ENCODE measurements around the gene METRN.
A peak's percentile ranks its signal among the peaks of the same experiment; 100 is the strongest.

Gene METRN

GRCh38 chr16:726438-727290 lies 11.7 kb downstream of the METRN start, which contains the start of the genes CCDC78 and HAGHL:
Gene CCDC78 (minus strand): TSS chr16:726443. CDS start chr16:726367, 76 bp downstream.
Gene HAGHL (plus strand): TSS chr16:727106. CDS start chr16:727510, 404 bp downstream.
- peaks cover 3 to 49% of the 10 kb centered on the region in 2 experiments for H3K36me3 ChIP-seq (ENCODE audit: control insufficient read depth in 1 of 2, insufficient read depth in 2 of 2, low read depth in 1 of 2, low read length in 2 of 2)
- H2AFZ ChIP-seq (ENCODE audit: low read depth, low read length) = peak within 1 kb of the TSS; percentile 51
- WGBS = 5% methylated on average over 50 of the region's 88 CpGs
- peak within 1 kb of the TSS; percentile 84 for H3K9ac ChIP-seq (ENCODE audit: low read length)
- H3K4ac ChIP-seq (ENCODE audit: low read depth in 1 of 2, low read length in 2 of 2) = peak within 1 kb of the TSS; percentile 70 to 95
- peak within 1 kb of the TSS; percentile 47 for H4K8ac ChIP-seq (ENCODE audit: low read length)
- peaks cover 2% of the 10 kb centered on the region for H3K79me1 ChIP-seq (replicated peaks; ENCODE audit: low read length, poor library complexity, severe bottlenecking)
- peak within 1 kb of the TSS; percentile 68 for H2BK120ac ChIP-seq (ENCODE audit: low read depth, low read length)
- H2AK5ac ChIP-seq (ENCODE audit: low read length, severe bottlenecking) = no peak within 1 kb of the TSS
- H4K91ac ChIP-seq (ENCODE audit: low read length) = peak within 1 kb of the TSS; percentile 67
- peak within 1 kb of the TSS in 1 of 2 experiments; percentile 90 for H2BK12ac ChIP-seq (ENCODE audit: low read length in 2 of 2)
- H3K23ac ChIP-seq (ENCODE audit: low read length in 2 of 2) = peak within 1 kb of the TSS in 1 of 2 experiments; percentile 63
- peak within 1 kb of the TSS; percentile 93 for H3K4me2 ChIP-seq (ENCODE audit: low read length, poor library complexity, severe bottlenecking)
- peak within 1 kb of the TSS in 1 of 2 experiments; percentile 92 for H3K14ac ChIP-seq (ENCODE audit: low read length in 2 of 2)
- no peak within 1 kb of the TSS for H2BK5ac ChIP-seq (ENCODE audit: low read depth, low read length, poor library complexity, severe bottlenecking)
- peaks cover 45% of the 10 kb centered on the region for H3K4me1 ChIP-seq (ENCODE audit: control insufficient read depth, insufficient read depth, low read depth, low read length)
- no peaks in the 10 kb centered on the region for H3K9me3 ChIP-seq (ENCODE audit: control insufficient read depth, low read length)
- peak; percentile 59 for DNase-seq
- peak within 1 kb of the TSS; percentile 57 for H2BK15ac ChIP-seq (ENCODE audit: low read depth, poor library complexity, severe bottlenecking)
- H3K4me3 ChIP-seq (ENCODE audit: insufficient read depth in 1 of 2, low read depth in 1 of 2, low read length in 2 of 2) = peak within 1 kb of the TSS; percentile 56 to 82
- no peak within 1 kb of the TSS for H3K27ac ChIP-seq (ENCODE audit: low read length, poor library complexity, severe bottlenecking)
- peaks cover 0 to 19% of the 10 kb centered on the region in 2 experiments for H3K27me3 ChIP-seq (ENCODE audit: control insufficient read depth in 1 of 2, insufficient read depth in 1 of 2, low read length in 2 of 2)
- H3K18ac ChIP-seq (ENCODE audit: low read depth in 1 of 2, low read length in 2 of 2) = peak within 1 kb of the TSS; percentile 71 to 98

DNA sequence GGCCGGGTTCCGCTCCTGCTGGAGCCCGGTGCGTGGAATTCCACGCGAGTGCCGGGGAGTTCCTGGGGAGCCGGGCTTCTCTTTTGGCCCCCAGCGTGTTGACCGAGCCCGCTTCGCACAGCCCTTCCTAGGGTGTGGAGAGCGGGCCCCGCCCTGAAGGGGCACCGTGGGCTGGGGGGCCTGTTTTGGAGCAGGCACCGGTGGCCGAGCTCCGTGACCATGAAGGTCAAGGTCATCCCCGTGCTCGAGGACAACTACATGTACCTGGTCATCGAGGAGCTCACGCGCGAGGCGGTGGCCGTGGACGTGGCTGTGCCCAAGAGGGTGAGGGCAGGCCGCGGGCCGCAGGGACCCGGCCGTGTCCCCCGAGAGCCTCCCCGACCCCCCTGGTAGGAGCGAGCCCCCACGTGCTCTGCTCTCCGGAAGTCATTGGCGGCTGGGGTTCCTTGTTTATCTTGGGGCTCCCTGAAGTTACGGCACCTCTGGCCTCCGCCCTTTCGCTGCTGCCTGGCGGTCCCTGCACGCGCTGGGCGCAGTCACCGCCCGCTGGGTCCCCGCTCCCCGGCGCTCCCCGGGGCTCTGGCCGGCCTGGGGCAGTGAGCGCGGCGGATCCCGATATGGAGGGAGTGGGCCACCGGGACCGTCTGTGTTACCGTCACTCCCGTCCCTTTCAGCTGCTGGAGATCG lies 12.5 kb downstream of the METRN start:
- H2BK12ac ChIP-seq (ENCODE audit: low read length in 2 of 2) = peak overlapping the region in 1 of 2 experiments; percentile 83
- H4K91ac ChIP-seq (ENCODE audit: low read length) = peak overlapping the region; percentile 67
- no peaks in the 10 kb centered on the region for H3K79me1 ChIP-seq (replicated peaks; ENCODE audit: low read length, poor library complexity, severe bottlenecking)
- no peak overlapping the region for H3K27ac ChIP-seq (ENCODE audit: low read length, poor library complexity, severe bottlenecking)
- H3K4me1 ChIP-seq (ENCODE audit: control insufficient read depth, insufficient read depth, low read depth, low read length) = peaks cover 38% of the 10 kb centered on the region
- H2BK5ac ChIP-seq (ENCODE audit: low read depth, low read length, poor library complexity, severe bottlenecking) = no peak overlapping the region
- H4K8ac ChIP-seq (ENCODE audit: low read length) = peak overlapping the region; percentile 47
- peak overlapping the region; percentile 55 for H2BK15ac ChIP-seq (ENCODE audit: low read depth, poor library complexity, severe bottlenecking)
- H3K4ac ChIP-seq (ENCODE audit: low read depth in 1 of 2, low read length in 2 of 2) = peak overlapping the region; percentile 19 to 95
- H3K14ac ChIP-seq (ENCODE audit: low read length in 2 of 2) = peak overlapping the region in 1 of 2 experiments; percentile 92
- 2% methylated on average over 53 of the region's 61 CpGs for WGBS
- peak overlapping the region in 1 of 2 experiments; percentile 63 for H3K23ac ChIP-seq (ENCODE audit: low read length in 2 of 2)
- H3K4me3 ChIP-seq (ENCODE audit: insufficient read depth in 1 of 2, low read depth in 1 of 2, low read length in 2 of 2) = peak overlapping the region; percentile 56 to 82
- no peaks in the 10 kb centered on the region for H3K9me3 ChIP-seq (ENCODE audit: control insufficient read depth, low read length)
- peak overlapping the region; percentile 71 to 98 for H3K18ac ChIP-seq (ENCODE audit: low read depth in 1 of 2, low read length in 2 of 2)
- H2BK120ac ChIP-seq (ENCODE audit: low read depth, low read length) = peak overlapping the region; percentile 44
- peak overlapping the region; percentile 93 for H3K4me2 ChIP-seq (ENCODE audit: low read length, poor library complexity, severe bottlenecking)
- peaks cover 6 to 49% of the 10 kb centered on the region in 2 experiments for H3K36me3 ChIP-seq (ENCODE audit: control insufficient read depth in 1 of 2, insufficient read depth in 2 of 2, low read depth in 1 of 2, low read length in 2 of 2)
- no peak for DNase-seq
- H3K27me3 ChIP-seq (ENCODE audit: control insufficient read depth in 1 of 2, insufficient read depth in 1 of 2, low read length in 2 of 2) = peaks cover 0 to 19% of the 10 kb centered on the region in 2 experiments
- H3K9ac ChIP-seq (ENCODE audit: low read length) = peak overlapping the region; percentile 84
- H2AK5ac ChIP-seq (ENCODE audit: low read length, severe bottlenecking) = no peak overlapping the region
- H2AFZ ChIP-seq (ENCODE audit: low read depth, low read length) = peak overlapping the region; percentile 51

- Histone ChIP-seq H2BK12ac (ENCODE audit: low read length in 2 of 2) (peak overlapping the region in 1 of 2 experiments; percentile 27), H3K4me1 (ENCODE audit: control insufficient read depth, insufficient read depth, low read depth, low read length) (peaks cover 38% of the 10 kb centered on the region), H4K91ac (ENCODE audit: low read length) (peak overlapping the region; percentile 93), H2BK120ac (ENCODE audit: low read depth, low read length) (peak overlapping the region; percentile 44), H3K4me3 (ENCODE audit: insufficient read depth in 1 of 2, low read depth in 1 of 2, low read length in 2 of 2) (peak overlapping the region; percentile 56 to 82), H4K8ac (ENCODE audit: low read length) (peak overlapping the region; percentile 31), H3K9ac (ENCODE audit: low read length) (peak overlapping the region; percentile 22), H2AK5ac (ENCODE audit: low read length, severe bottlenecking) (no peak overlapping the region), H3K14ac (ENCODE audit: low read length in 2 of 2) (peak overlapping the region in 1 of 2 experiments; percentile 94), H2BK15ac (ENCODE audit: low read depth, poor library complexity, severe bottlenecking) (peak overlapping the region; percentile 34), H3K27ac (ENCODE audit: low read length, poor library complexity, severe bottlenecking) (no peak overlapping the region), H3K27me3 (ENCODE audit: control insufficient read depth in 1 of 2, insufficient read depth in 1 of 2, low read length in 2 of 2) (peaks cover 0 to 19% of the 10 kb centered on the region in 2 experiments), H3K36me3 (ENCODE audit: control insufficient read depth in 1 of 2, insufficient read depth in 2 of 2, low read depth in 1 of 2, low read length in 2 of 2) (peaks cover 12 to 49% of the 10 kb centered on the region in 2 experiments), H2AFZ (ENCODE audit: low read depth, low read length) (peak overlapping the region; percentile 68), H3K4me2 (ENCODE audit: low read length, poor library complexity, severe bottlenecking) (peak overlapping the region; percentile 93), H2BK5ac (ENCODE audit: low read depth, low read length, poor library complexity, severe bottlenecking) (no peak overlapping the region), H3K4ac (ENCODE audit: low read depth in 1 of 2, low read length in 2 of 2) (peak overlapping the region in 1 of 2 experiments; percentile 78), H3K18ac (ENCODE audit: low read depth in 1 of 2, low read length in 2 of 2) (peak overlapping the region; percentile 40 to 98), H3K23ac (ENCODE audit: low read length in 2 of 2) (peak overlapping the region in 1 of 2 experiments; percentile 94), H3K79me1 (replicated peaks; ENCODE audit: low read length, poor library complexity, severe bottlenecking) (no peaks in the 10 kb centered on the region), H3K9me3 (ENCODE audit: control insufficient read depth, low read length) (no peaks in the 10 kb centered on the region)
- WGBS = 1% methylated on average over 45 of the region's 80 CpGs
- peak; percentile 89 for DNase-seq
These were observed 13.4 kb downstream of the METRN start for GRCh38 chr16:728131-728889.
